PC-9 (cell line): Measurements from ENCODE around the gene C1orf105.

Experiments
- EZH2 ChIP-seq: fragments of 200-600 bp; sonication (generic); IDR thresholded peaks from 2 replicates; pipeline ENCODE4 v1.8.0; 2017; ENCODE audit warnings: antibody characterized with exemption, low read depth
- TF ChIP-seq, protein P1 (sequence below): fragments of 200-600 bp; sonication (generic); conservative IDR thresholded peaks from 2 replicates; pipeline ENCODE4 v1.6.1; 2017; ENCODE audit warnings: mixed run types, antibody characterized with exemption, mild to moderate bottlenecking, moderate library complexity

DNA sequence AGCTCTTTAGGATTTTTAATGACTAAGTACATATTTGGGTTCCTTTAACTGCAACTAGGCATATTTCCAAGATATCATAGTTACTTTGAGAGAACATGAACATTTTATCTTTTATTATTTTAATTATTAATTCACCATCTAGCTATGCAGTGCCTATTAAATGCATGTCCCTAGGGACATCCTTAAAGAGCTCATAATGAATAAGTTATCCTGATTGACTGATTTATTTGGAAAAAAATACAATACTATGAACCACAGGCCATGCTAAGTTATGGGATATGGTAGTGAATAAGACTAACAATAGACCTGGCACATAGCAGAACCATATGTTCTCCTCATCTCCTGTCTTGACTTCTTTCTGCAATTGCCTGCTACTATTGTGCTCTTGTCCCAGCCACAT lies 16.4 kb upstream of the C1orf105 start:
- TF ChIP-seq, protein P1, sequence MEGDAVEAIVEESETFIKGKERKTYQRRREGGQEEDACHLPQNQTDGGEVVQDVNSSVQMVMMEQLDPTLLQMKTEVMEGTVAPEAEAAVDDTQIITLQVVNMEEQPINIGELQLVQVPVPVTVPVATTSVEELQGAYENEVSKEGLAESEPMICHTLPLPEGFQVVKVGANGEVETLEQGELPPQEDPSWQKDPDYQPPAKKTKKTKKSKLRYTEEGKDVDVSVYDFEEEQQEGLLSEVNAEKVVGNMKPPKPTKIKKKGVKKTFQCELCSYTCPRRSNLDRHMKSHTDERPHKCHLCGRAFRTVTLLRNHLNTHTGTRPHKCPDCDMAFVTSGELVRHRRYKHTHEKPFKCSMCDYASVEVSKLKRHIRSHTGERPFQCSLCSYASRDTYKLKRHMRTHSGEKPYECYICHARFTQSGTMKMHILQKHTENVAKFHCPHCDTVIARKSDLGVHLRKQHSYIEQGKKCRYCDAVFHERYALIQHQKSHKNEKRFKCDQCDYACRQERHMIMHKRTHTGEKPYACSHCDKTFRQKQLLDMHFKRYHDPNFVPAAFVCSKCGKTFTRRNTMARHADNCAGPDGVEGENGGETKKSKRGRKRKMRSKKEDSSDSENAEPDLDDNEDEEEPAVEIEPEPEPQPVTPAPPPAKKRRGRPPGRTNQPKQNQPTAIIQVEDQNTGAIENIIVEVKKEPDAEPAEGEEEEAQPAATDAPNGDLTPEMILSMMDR = no peak
- TF ChIP-seq EZH2 = no peak
